Hepatocyte (in vitro differentiated cells): Measurements from ENCODE around the gene TACO1. TPM values are rescaled to one million over a fixed set of nuclear protein-coding genes. Genes with fewer than 3 reads are reported as not detected.

Experiments
- DNase-seq: peaks from one replicate; pipeline ENCODE4 v3.0.0-alpha.2; 2016; ENCODE audit warnings: low spot score
- H2AFZ ChIP-seq: fragments of 200-600 bp; sonication (generic); 2 replicates; pipeline ENCODE4 v1.6.0; 2016; ENCODE audit warnings: antibody characterized with exemption, mild to moderate bottlenecking
- H3K27ac ChIP-seq: fragments of 200-600 bp; sonication (generic); 2 replicates; pipeline ENCODE4 v1.5.1; 2016; ENCODE audit warnings: mild to moderate bottlenecking
- H3K27me3 ChIP-seq: fragments of 200-600 bp; sonication (generic); 2 replicates; pipeline ENCODE4 v1.6.1; 2016
- H3K36me3 ChIP-seq: fragments of 200-600 bp; sonication (generic); replicated peaks from 2 replicates; pipeline ENCODE4 v1.5.1; 2016; ENCODE audit warnings: low read depth; ENCODE audit not compliant: insufficient read depth
- H3K4me1 ChIP-seq: fragments of 200-600 bp; sonication (generic); 2 replicates; pipeline ENCODE4 v1.5.1; 2016; ENCODE audit warnings: mild to moderate bottlenecking, moderate library complexity; ENCODE audit not compliant: insufficient read depth
- H3K4me2 ChIP-seq: fragments of 200-600 bp; sonication (generic); 2 replicates; pipeline ENCODE4 v1.6.0; 2016
- H3K4me3 ChIP-seq: fragments of 200-600 bp; sonication (generic); 2 replicates; pipeline ENCODE4 v1.5.1; 2016; ENCODE audit warnings: mild to moderate bottlenecking
- H3K79me2 ChIP-seq: fragments of 200-600 bp; sonication (generic); 2 replicates; pipeline ENCODE4 v1.6.0; 2017; ENCODE audit warnings: mild to moderate bottlenecking
- H3K9me2 ChIP-seq: fragments of 200-600 bp; sonication (generic); replicated peaks from 2 replicates; pipeline ENCODE4 v1.6.0; 2017; ENCODE audit warnings: mild to moderate bottlenecking; ENCODE audit not compliant: insufficient read depth
- H3K9me3 ChIP-seq: fragments of 200-600 bp; sonication (generic); 2 replicates; pipeline ENCODE4 v1.5.1; 2016; ENCODE audit warnings: low read depth, mild to moderate bottlenecking
- H4K20me1 ChIP-seq: fragments of 200-600 bp; sonication (generic); 2 replicates; pipeline ENCODE4 v1.6.0; 2016; ENCODE audit warnings: mild to moderate bottlenecking; ENCODE audit not compliant: insufficient read depth, poor library complexity, severe bottlenecking
- CTCF ChIP-seq: fragments of 200-600 bp; sonication (generic); IDR thresholded peaks from 2 replicates; pipeline ENCODE4 v1.5.1; 2016; ENCODE audit warnings: antibody characterized with exemption, mild to moderate bottlenecking; ENCODE audit not compliant: poor library complexity
- EZH2 ChIP-seq: fragments of 200-600 bp; sonication (generic); IDR thresholded peaks from 2 replicates; pipeline ENCODE4 v1.6.1; 2016; ENCODE audit warnings: antibody characterized with exemption, mild to moderate bottlenecking, borderline replicate concordance
- EZH2phosphoT487 ChIP-seq: fragments of 200-600 bp; sonication (generic); IDR thresholded peaks from one replicate; pipeline ENCODE4 v1.6.1; 2018; ENCODE audit warnings: antibody characterized with exemption, mild to moderate bottlenecking, low read depth, moderate library complexity; ENCODE audit not compliant: unreplicated experiment, severe bottlenecking
- WGBS: methylation state at CpG from one replicate; pipeline ENCODE4 v1.1.6; 2016; ENCODE audit warnings: low lambda C conversion rate; ENCODE audit errors: missing lambda C conversion rate; 5-methylcytosine and 5-hydroxymethylcytosine counted together
- polyA plus RNA-seq: library from polyadenylated mRNA; unstranded; fragments of >200 nt; fragmentation: Nextera tagmentation; extraction: Ambion mirVana; gene quantifications from 2 replicates; pipeline ENCODE4 v1.2.1, GENCODE V29; 2016
- total RNA-seq: library from RNA; depleted of rRNA; stranded (reverse); fragments of >200 nt; gene quantifications from 2 replicates; pipeline ENCODE4 v1.2.3, GENCODE V29; 2014

TACO1 gene
- total and polyA plus RNA-seq, 2 experiments from 2014 or later: 20.2 to 32.2 TPM

GRCh38 chr17:63631626-63632025 is 30.9 kb downstream of the TACO1 start:
- H3K9me2 ChIP-seq: no peaks in the 10 kb centered on the region
- H3K27me3 ChIP-seq: no peaks in the 10 kb centered on the region
- no peak overlapping the region for H2AFZ ChIP-seq
- WGBS: 77% methylated on average over 1 of the region's 1 CpG
- H3K4me2 ChIP-seq: no peak overlapping the region
- H3K4me1 ChIP-seq: peaks cover 4% of the 10 kb centered on the region
- no peak overlapping the region for H3K27ac ChIP-seq
- no peaks in the 10 kb centered on the region for H3K9me3 ChIP-seq
- TF ChIP-seq EZH2 (no peak), CTCF (no peak), EZH2phosphoT487 (no peak)
- H3K4me3 ChIP-seq: no peak overlapping the region
- H3K79me2 ChIP-seq: peaks cover 50% of the 10 kb centered on the region
- no peak for DNase-seq
- no peaks in the 10 kb centered on the region for H3K36me3 ChIP-seq
- peaks cover 10% of the 10 kb centered on the region for H4K20me1 ChIP-seq

- TF ChIP-seq EZH2: no peak
- TF ChIP-seq EZH2phosphoT487: no peak
- DNase-seq: no peak
- Histone ChIP-seq H3K9me3 (no peaks in the 10 kb centered on the region), H3K4me2 (no peak overlapping the region), H4K20me1 (no peaks in the 10 kb centered on the region), H3K79me2 (peaks cover 29% of the 10 kb centered on the region), H3K9me2 (no peaks in the 10 kb centered on the region), H3K27me3 (no peaks in the 10 kb centered on the region), H2AFZ (no peak overlapping the region), H3K27ac (no peak overlapping the region), H3K36me3 (no peaks in the 10 kb centered on the region), H3K4me1 (no peaks in the 10 kb centered on the region), H3K4me3 (no peak overlapping the region)
Measured at GRCh38 chr17:63633742-63634141, 33.0 kb downstream of the TACO1 start.

- Histone ChIP-seq H3K79me2 (peaks cover 25% of the 10 kb centered on the region), H3K4me2 (no peak overlapping the region), H3K4me3 (no peak overlapping the region), H3K27me3 (no peaks in the 10 kb centered on the region), H3K9me3 (no peaks in the 10 kb centered on the region), H3K36me3 (no peaks in the 10 kb centered on the region), H2AFZ (no peak overlapping the region), H3K9me2 (no peaks in the 10 kb centered on the region), H3K4me1 (no peaks in the 10 kb centered on the region), H3K27ac (no peak overlapping the region), H4K20me1 (no peaks in the 10 kb centered on the region)
- TF ChIP-seq EZH2phosphoT487: no peak
- TF ChIP-seq CTCF: no peak
- no peak for TF ChIP-seq EZH2
- WGBS: 70% methylated on average over 4 of the region's 4 CpGs
- no peak for DNase-seq
Measured at GRCh38 chr17:63634163-63634562, 33.5 kb downstream of the TACO1 start.

- no peak for DNase-seq
- no peaks in the 10 kb centered on the region for H3K36me3 ChIP-seq
- no peak overlapping the region for H3K4me3 ChIP-seq
- H3K4me1 ChIP-seq: no peaks in the 10 kb centered on the region
- H3K27ac ChIP-seq: no peak overlapping the region
- H3K79me2 ChIP-seq: peaks cover 22% of the 10 kb centered on the region
- H2AFZ ChIP-seq: no peak overlapping the region
- 90% methylated on average over 1 of the region's 1 CpG for WGBS
- H3K27me3 ChIP-seq: no peaks in the 10 kb centered on the region
- no peaks in the 10 kb centered on the region for H3K9me2 ChIP-seq
- TF ChIP-seq EZH2phosphoT487 (no peak), EZH2 (no peak), CTCF (no peak)
- H3K9me3 ChIP-seq: no peaks in the 10 kb centered on the region
- no peak overlapping the region for H3K4me2 ChIP-seq
- no peaks in the 10 kb centered on the region for H4K20me1 ChIP-seq
Measured at GRCh38 chr17:63634816-63635215, 34.1 kb downstream of the TACO1 start.
